WTC11 (cell line): ENCODE data around the gene SLC39A2. TPM values are rescaled to one million over a fixed set of nuclear protein-coding genes. Genes with fewer than 3 reads are reported as not detected.

Experiments used
- ATAC-seq: fragments of 200-7000 bp; cut with Tn5 transposase; 2 replicates; pipeline ENCODE4 v1.10.0; 2021; ENCODE audit warnings: mild to moderate bottlenecking, moderate library complexity
- CTCF ChIA-PET: fragments of 300-600 bp; sonication (Branson Sonifier 250); formaldehyde crosslinking; loops from one replicate; lab custom pipeline; 2021; ENCODE audit warnings: antibody characterized with exemption; lab: Charles Lee
- POLR2A ChIA-PET: fragments of 350-600 bp; sonication (Branson Sonifier 250); formaldehyde crosslinking; loops from one replicate; lab custom pipeline; 2021; ENCODE audit warnings: antibody characterized with exemption; lab: Charles Lee
- DNase-seq: peaks from one replicate; pipeline ENCODE4 v3.0.0; 2021; ENCODE audit warnings: low spot score
- H3K27ac Mint-ChIP-seq: 2 replicates; pipeline ENCODE4 v1.8.0; 2021; ENCODE audit warnings: mixed read lengths
- H3K27me3 Mint-ChIP-seq: 2 replicates; pipeline ENCODE4 v1.8.0; 2021; ENCODE audit warnings: low read depth, mild to moderate bottlenecking, moderate library complexity, mixed read lengths
- H3K36me3 Mint-ChIP-seq: 2 replicates; pipeline ENCODE4 v1.8.0; 2021; ENCODE audit warnings: mixed read lengths
- H3K4me1 Mint-ChIP-seq: 2 replicates; pipeline ENCODE4 v1.8.0; 2022; ENCODE audit warnings: mixed read lengths
- H3K4me3 Mint-ChIP-seq: 2 replicates; pipeline ENCODE4 v1.8.0; 2021; ENCODE audit warnings: mild to moderate bottlenecking, moderate library complexity, mixed read lengths
- H3K9me3 Mint-ChIP-seq: 2 replicates; pipeline ENCODE4 v1.8.0; 2021; ENCODE audit warnings: mixed read lengths
- AR ChIP-seq: fragments of 250-450 bp; sonication (Bioruptor Pico); IDR thresholded peaks from 2 replicates; pipeline ENCODE4 v1.9.0; 2021; ENCODE audit warnings: mild to moderate bottlenecking
- ATF6 ChIP-seq: sonication (generic); formaldehyde crosslinking; IDR thresholded peaks from 2 replicates; pipeline ENCODE4 v1.8.1; 2023; ENCODE audit warnings: mild to moderate bottlenecking, missing genetic modification reagents
- CREM ChIP-seq: sonication (generic); formaldehyde crosslinking; IDR thresholded peaks from 2 replicates; pipeline ENCODE4 v1.8.1; 2022; ENCODE audit warnings: mild to moderate bottlenecking, missing genetic modification reagents, moderate library complexity
- E2F4 ChIP-seq: sonication (generic); formaldehyde crosslinking; IDR thresholded peaks from 2 replicates; pipeline ENCODE4 v1.8.1; 2022; ENCODE audit warnings: low read depth, mild to moderate bottlenecking, moderate library complexity, missing genetic modification reagents, borderline replicate concordance
- FOXP4 ChIP-seq: sonication (generic); formaldehyde crosslinking; IDR thresholded peaks from 2 replicates; pipeline ENCODE4 v1.8.0; 2022; ENCODE audit warnings: mild to moderate bottlenecking, missing genetic modification reagents
- GRHL2 ChIP-seq: fragments of 250-450 bp; sonication (Bioruptor Pico); IDR thresholded peaks from 2 replicates; pipeline ENCODE4 v1.8.0; 2022; ENCODE audit warnings: mild to moderate bottlenecking, moderate library complexity; ENCODE audit not compliant: insufficient replicate concordance, severe bottlenecking
- IRF1 ChIP-seq: sonication (generic); formaldehyde crosslinking; IDR thresholded peaks from 2 replicates; pipeline ENCODE4 v1.8.0; 2023; ENCODE audit warnings: missing genetic modification reagents
- KAT7 ChIP-seq: sonication (generic); formaldehyde crosslinking; IDR thresholded peaks from 2 replicates; pipeline ENCODE4 v1.8.1; 2023; ENCODE audit warnings: missing genetic modification reagents, mild to moderate bottlenecking, borderline replicate concordance
- NFATC4 ChIP-seq: fragments of 250-450 bp; sonication (Bioruptor Pico); IDR thresholded peaks from 2 replicates; pipeline ENCODE4 v1.9.0; 2021; ENCODE audit warnings: mild to moderate bottlenecking
- SOX15 ChIP-seq: fragments of 250-450 bp; sonication (Bioruptor Pico); IDR thresholded peaks from 2 replicates; pipeline ENCODE4 v1.9.0; 2021; ENCODE audit warnings: mild to moderate bottlenecking
- ZNF121 ChIP-seq: sonication (generic); formaldehyde crosslinking; IDR thresholded peaks from 2 replicates; pipeline ENCODE4 v1.8.0; 2023; ENCODE audit warnings: missing genetic modification reagents
- ZNF219 ChIP-seq: sonication (generic); formaldehyde crosslinking; IDR thresholded peaks from 2 replicates; pipeline ENCODE4 v1.8.0; 2023; ENCODE audit warnings: missing genetic modification reagents, mild to moderate bottlenecking, borderline replicate concordance
- ZNF281 ChIP-seq: sonication (generic); formaldehyde crosslinking; IDR thresholded peaks from 2 replicates; pipeline ENCODE4 v1.8.0; 2023; ENCODE audit warnings: mild to moderate bottlenecking, missing genetic modification reagents
- ZNF317 ChIP-seq: sonication (generic); formaldehyde crosslinking; IDR thresholded peaks from 2 replicates; pipeline ENCODE4 v1.8.1; 2023; ENCODE audit warnings: low read depth, mild to moderate bottlenecking, moderate library complexity, missing genetic modification reagents, borderline replicate concordance
- ZNF423 ChIP-seq: fragments of 250-450 bp; sonication (Bioruptor Pico); IDR thresholded peaks from 2 replicates; pipeline ENCODE4 v2.1.2; 2022; ENCODE audit warnings: mild to moderate bottlenecking, moderate library complexity
- ZNF512 ChIP-seq: sonication (generic); formaldehyde crosslinking; IDR thresholded peaks from 2 replicates; pipeline ENCODE4 v1.8.1; 2022; ENCODE audit warnings: missing genetic modification reagents, borderline replicate concordance
- total RNA-seq: library from RNA; stranded (reverse); gene quantifications from 3 replicates; pipeline ENCODE4 v1.2.3, GENCODE V29; 2021

Gene SLC39A2
- total RNA-seq, 1 experiment from 2014 or later = not detected

GRCh38 chr14:21042918-21043317, 43.8 kb downstream of the SLC39A2 start (continued):
- TF ChIP-seq ZNF512 (CRISPR knock-in tag) (no peak), ZNF121 (CRISPR knock-in tag) (no peak), ATF6 (no peak), CREM (CRISPR knock-in tag) (no peak), AR (CRISPR knock-in tag) (no peak)

GRCh38 chr14:21043387-21043973, 44.4 kb downstream of the SLC39A2 start:
- ATAC-seq = no peak
- H3K4me1 Mint-ChIP-seq = peaks cover 21% of the 10 kb centered on the region
- H3K27ac Mint-ChIP-seq = no peak overlapping the region
- TF ChIP-seq GRHL2 (no peak), E2F4 (CRISPR knock-in tag) (no peak)
- ChIA-PET CTCF (interaction anchor here (1.0 to 7.0 kb wide), 7 partner anchors 11 to 298 kb away, joined by 3 to 670 read pairs (median 5); no protein-coding TSS in a partner anchor), POLR2A (no interaction called here)
- H3K9me3 Mint-ChIP-seq = no peaks in the 10 kb centered on the region
- H3K27me3 Mint-ChIP-seq = peaks cover 3% of the 10 kb centered on the region; the same call in 1 of the 2 replicates
- H3K36me3 Mint-ChIP-seq = no peaks in the 10 kb centered on the region
- DNase-seq = no peak
- H3K4me3 Mint-ChIP-seq = no peak overlapping the region

GRCh38 chr14:21043974-21044618, 45.0 kb downstream of the SLC39A2 start:
- ATAC-seq = no peak
- H3K36me3 Mint-ChIP-seq = no peaks in the 10 kb centered on the region
- peaks cover 3% of the 10 kb centered on the region; the same call in 1 of the 2 replicates for H3K27me3 Mint-ChIP-seq
- POLR2A ChIA-PET = no interaction called here
- H3K9me3 Mint-ChIP-seq = no peaks in the 10 kb centered on the region
- DNase-seq = no peak
- H3K4me1 Mint-ChIP-seq = peaks cover 15% of the 10 kb centered on the region
- CTCF ChIA-PET = interaction anchor here (1.0 to 7.0 kb wide), 7 partner anchors 12 to 299 kb away, joined by 3 to 670 read pairs (median 5); no protein-coding TSS in a partner anchor
- no peak overlapping the region for H3K4me3 Mint-ChIP-seq
- no peak overlapping the region for H3K27ac Mint-ChIP-seq
- TF ChIP-seq IRF1 (CRISPR knock-in tag) = no peak
- TF ChIP-seq ZNF317 = no peak
- TF ChIP-seq ZNF219 (CRISPR knock-in tag) = no peak
- no peak for TF ChIP-seq FOXP4 (CRISPR knock-in tag)
- TF ChIP-seq ZNF281 (CRISPR knock-in tag) = no peak
- TF ChIP-seq NFATC4 (CRISPR knock-in tag) = no peak
- no peak for TF ChIP-seq SOX15 (CRISPR knock-in tag)
- TF ChIP-seq KAT7 = no peak
- no peak for TF ChIP-seq ZNF423 (CRISPR knock-in tag)
